ENCODE measurements around the gene MAP3K7CL.

The MAP3K7CL gene

GRCh38 chr21:29130270-29130969, at the start of gene MAP3K7CL:
MAP3K7CL (plus strand) TSS chr21:29130644; CDS start chr21:29133345, 2,701 bp downstream.
- DNase-seq (ENCODE audit: low read depth) = no peak

GRCh38 chr21:29082046-29082815, 48.2 kb upstream of the MAP3K7CL start:
- no peak for DNase-seq (ENCODE audit: low read depth)

GRCh38 chr21:29083306-29083705, 47.1 kb upstream of the MAP3K7CL start:
- DNase-seq (ENCODE audit: low read depth) = no peak

GRCh38 chr21:29084372-29084771, 46.1 kb upstream of the MAP3K7CL start:
- DNase-seq (ENCODE audit: low read depth) = no peak

GRCh38 chr21:29085106-29085752, 45.2 kb upstream of the MAP3K7CL start:
- no peak for DNase-seq (ENCODE audit: low read depth)

- no peak for DNase-seq (ENCODE audit: low read depth)
Observed at GRCh38 chr21:29091033-29091432, 39.4 kb upstream of the MAP3K7CL start.

- no peak for DNase-seq (ENCODE audit: low read depth)
Observed at GRCh38 chr21:29092102-29092959, 38.1 kb upstream of the MAP3K7CL start.

- DNase-seq (ENCODE audit: low read depth) = no peak
Observed at GRCh38 chr21:29096218-29097015, 34.0 kb upstream of the MAP3K7CL start.

GRCh38 chr21:29098156-29098555, 32.3 kb upstream of the MAP3K7CL start:
- DNase-seq (ENCODE audit: low read depth) = no peak

GRCh38 chr21:29102791-29103257, 27.6 kb upstream of the MAP3K7CL start:
- DNase-seq (ENCODE audit: low read depth) = no peak

- no peak for DNase-seq (ENCODE audit: low read depth)
Observed at GRCh38 chr21:29104239-29104708, 26.2 kb upstream of the MAP3K7CL start.

GRCh38 chr21:29105218-29105617, 25.2 kb upstream of the MAP3K7CL start:
- DNase-seq (ENCODE audit: low read depth) = no peak

GRCh38 chr21:29114765-29115500, 15.5 kb upstream of the MAP3K7CL start:
- DNase-seq (ENCODE audit: low read depth) = no peak

- no peak for DNase-seq (ENCODE audit: low read depth)
Observed at GRCh38 chr21:29115899-29116298, 14.5 kb upstream of the MAP3K7CL start.

GRCh38 chr21:29117372-29117955, 13.0 kb upstream of the MAP3K7CL start:
- DNase-seq (ENCODE audit: low read depth) = no peak

- DNase-seq (ENCODE audit: low read depth) = no peak
Observed at GRCh38 chr21:29121759-29122158, 8.7 kb upstream of the MAP3K7CL start.

- DNase-seq (ENCODE audit: low read depth) = no peak
Observed at GRCh38 chr21:29124645-29125044, 5.8 kb upstream of the MAP3K7CL start.

- no peak for DNase-seq (ENCODE audit: low read depth)
Observed at GRCh38 chr21:29125191-29125590, 5.3 kb upstream of the MAP3K7CL start.

- no peak for DNase-seq (ENCODE audit: low read depth)
Observed at GRCh38 chr21:29125979-29126378, 4.5 kb upstream of the MAP3K7CL start.

- DNase-seq (ENCODE audit: low read depth) = no peak
Observed at GRCh38 chr21:29133241-29133640, 2.8 kb downstream of the MAP3K7CL start.
